HG03342 (cell line): Measurements from ENCODE around the gene PITPNC1.
"Not testable (repeated sequence)": the region's sequence is repeated elsewhere in the genome, so short reads cannot be mapped to it uniquely, and the experiment has no call there.

Source experiments
- ATAC-seq: cut with Tn5 transposase; IDR thresholded peaks from one replicate; pipeline ENCODE4 v1.9.1; 2021; ENCODE audit warnings: mild to moderate bottlenecking, moderate library complexity; ENCODE audit not compliant: unreplicated experiment

PITPNC1 gene

GRCh38 chr17:67430515-67430914 is 53.4 kb downstream of the PITPNC1 start:
- not testable (repeated sequence) for ATAC-seq

GRCh38 chr17:67431249-67432015 is 54.4 kb downstream of the PITPNC1 start:
- no peak for ATAC-seq

GRCh38 chr17:67433248-67433924 is 56.3 kb downstream of the PITPNC1 start:
- ATAC-seq = no peak

- ATAC-seq = no peak
These were observed 57.0 kb downstream of the PITPNC1 start for GRCh38 chr17:67434061-67434525.

- no peak for ATAC-seq
These were observed 58.0 kb downstream of the PITPNC1 start for GRCh38 chr17:67435122-67435521.

GRCh38 chr17:67435786-67436185 is 58.7 kb downstream of the PITPNC1 start:
- ATAC-seq = no peak

GRCh38 chr17:67436233-67436632 is 59.2 kb downstream of the PITPNC1 start:
- no peak for ATAC-seq

GRCh38 chr17:67438667-67439066 is 61.6 kb downstream of the PITPNC1 start:
- ATAC-seq = no peak

- no peak for ATAC-seq
These were observed 62.2 kb downstream of the PITPNC1 start for GRCh38 chr17:67439269-67439668.

- ATAC-seq = no peak
These were observed 63.4 kb downstream of the PITPNC1 start for GRCh38 chr17:67440277-67441051.

- no peak for ATAC-seq
These were observed 64.2 kb downstream of the PITPNC1 start for GRCh38 chr17:67441052-67441895.

- no peak for ATAC-seq
These were observed 64.8 kb downstream of the PITPNC1 start for GRCh38 chr17:67441896-67442219.

GRCh38 chr17:67442787-67443624 is 65.9 kb downstream of the PITPNC1 start:
- no peak for ATAC-seq

- no peak for ATAC-seq
These were observed 67.0 kb downstream of the PITPNC1 start for GRCh38 chr17:67443931-67444595.

- no peak for ATAC-seq
These were observed 71.4 kb downstream of the PITPNC1 start for GRCh38 chr17:67448449-67448848.

GRCh38 chr17:67449065-67449464 is 72.0 kb downstream of the PITPNC1 start:
- no peak for ATAC-seq

GRCh38 chr17:67449845-67450755 is 73.0 kb downstream of the PITPNC1 start:
- ATAC-seq = no peak
